Measurements from ENCODE around the gene FFAR3.

DNA sequence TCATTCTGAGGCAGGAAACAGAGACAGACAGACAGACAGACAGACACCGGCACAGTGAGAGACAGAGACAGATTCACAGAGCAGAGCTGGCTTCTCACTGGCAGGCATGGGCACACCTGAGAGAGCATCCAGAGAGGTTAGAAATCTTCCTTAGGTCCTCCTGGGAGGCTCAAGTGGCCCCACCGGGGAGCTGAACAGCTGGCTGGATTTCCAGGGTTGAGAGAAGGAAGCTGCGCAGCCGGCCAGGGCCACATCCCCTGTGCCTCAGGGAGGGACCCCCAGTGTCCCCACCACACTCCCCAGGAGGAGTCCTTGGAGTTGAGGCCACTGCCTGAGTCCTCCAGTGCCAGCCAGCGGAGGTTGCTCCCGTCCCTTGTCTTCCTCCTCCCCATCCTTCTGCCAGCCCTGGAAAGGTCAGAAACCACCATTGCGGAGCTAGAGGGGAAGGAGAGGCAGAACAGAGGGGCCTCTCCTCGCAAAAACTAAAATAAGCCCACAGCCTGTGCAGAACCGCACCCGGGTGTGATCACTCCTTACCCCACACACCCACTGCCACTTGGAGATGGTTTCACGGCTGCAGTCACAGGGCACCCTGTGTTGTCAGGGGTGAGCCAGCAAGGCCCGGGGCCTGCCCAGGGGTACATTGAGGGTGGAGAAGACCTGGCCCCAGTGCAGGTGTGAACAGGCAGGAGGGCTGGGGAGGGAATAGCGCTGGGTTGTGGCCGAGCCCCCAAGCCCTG lies 4.2 kb downstream of the FFAR3 start:
- TF ChIP-seq, protein P1, sequence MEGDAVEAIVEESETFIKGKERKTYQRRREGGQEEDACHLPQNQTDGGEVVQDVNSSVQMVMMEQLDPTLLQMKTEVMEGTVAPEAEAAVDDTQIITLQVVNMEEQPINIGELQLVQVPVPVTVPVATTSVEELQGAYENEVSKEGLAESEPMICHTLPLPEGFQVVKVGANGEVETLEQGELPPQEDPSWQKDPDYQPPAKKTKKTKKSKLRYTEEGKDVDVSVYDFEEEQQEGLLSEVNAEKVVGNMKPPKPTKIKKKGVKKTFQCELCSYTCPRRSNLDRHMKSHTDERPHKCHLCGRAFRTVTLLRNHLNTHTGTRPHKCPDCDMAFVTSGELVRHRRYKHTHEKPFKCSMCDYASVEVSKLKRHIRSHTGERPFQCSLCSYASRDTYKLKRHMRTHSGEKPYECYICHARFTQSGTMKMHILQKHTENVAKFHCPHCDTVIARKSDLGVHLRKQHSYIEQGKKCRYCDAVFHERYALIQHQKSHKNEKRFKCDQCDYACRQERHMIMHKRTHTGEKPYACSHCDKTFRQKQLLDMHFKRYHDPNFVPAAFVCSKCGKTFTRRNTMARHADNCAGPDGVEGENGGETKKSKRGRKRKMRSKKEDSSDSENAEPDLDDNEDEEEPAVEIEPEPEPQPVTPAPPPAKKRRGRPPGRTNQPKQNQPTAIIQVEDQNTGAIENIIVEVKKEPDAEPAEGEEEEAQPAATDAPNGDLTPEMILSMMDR (IDR thresholded peaks at IDR 0.05): no peak
- TF ChIP-seq POLR2A (IDR thresholded peaks at IDR 0.05) (no peak), EP300 (IDR thresholded peaks at IDR 0.05) (no peak)
